ENCODE data around the gene MAX. TPM values are rescaled to one million over a fixed set of nuclear protein-coding genes. Genes with fewer than 3 reads are reported as not detected.

Gene MAX
- total RNA-seq, 1 experiment from 2014 or later: 68.9 TPM

GRCh38 chr14:65100922-65101541 is 1.3 kb downstream of the MAX start:
- DNase-seq: no peak
- TF ChIP-seq EZH2 (IDR thresholded peaks at IDR 0.05; ENCODE audit: low read length, unreplicated experiment) (no peak), EZH2phosphoT487 (IDR thresholded peaks at IDR 0.05; ENCODE audit: borderline replicate concordance, low read length) (no peak), CTCF (conservative IDR thresholded peaks at IDR 0.05; ENCODE audit: low read depth, low read length) (no peak)
- H3K36me3 ChIP-seq (ENCODE audit: low read depth, low read length): peaks cover 13% of the 10 kb centered on the region
- H3K9me3 ChIP-seq (ENCODE audit: low read length): no peaks in the 10 kb centered on the region
- peaks cover 55% of the 10 kb centered on the region for H3K79me2 ChIP-seq (ENCODE audit: low read length)
- H3K27me3 ChIP-seq (ENCODE audit: low read length): no peaks in the 10 kb centered on the region
- H3K4me2 ChIP-seq (ENCODE audit: low read length): peak overlapping the region; percentile 97
- no peaks in the 10 kb centered on the region for H3F3A ChIP-seq (ENCODE audit: low read length, unreplicated experiment)
- H3K9me2 ChIP-seq (replicated peaks; ENCODE audit: low read length): no peaks in the 10 kb centered on the region
- intact Hi-C loops (cut with micrococcal nuclease): loop anchor here (5.0 kb wide), 1 partner anchor 114 kb away; the partner anchor contains the start of gene FNTB
- H2AFZ ChIP-seq (ENCODE audit: low read length): no peak overlapping the region; the same call in 1 of the 2 replicates
- no peak for ATAC-seq
- H3K4me1 ChIP-seq (ENCODE audit: insufficient read depth, low read length): peaks cover 21% of the 10 kb centered on the region
- H3K4me3 ChIP-seq (ENCODE audit: low read length): peak overlapping the region; percentile 89
- H3K9ac ChIP-seq (ENCODE audit: low read length): peak overlapping the region; percentile 85; the same call in 1 of the 2 replicates
- TSS peak; percentile 58 for BruUV-seq (replicated peaks)
- CTCF ChIA-PET: no interaction called here
- 0 out of 2 replicates have a peak, but pooled peaks cover 5% of the 10 kb centered on the region for H4K20me1 ChIP-seq (ENCODE audit: low read length)
- no peak overlapping the region for H3K27ac ChIP-seq (ENCODE audit: low read length)
- POLR2A ChIA-PET (ENCODE audit: unreplicated experiment): no interaction called here

- H3K9me2 ChIP-seq (replicated peaks; ENCODE audit: low read length): no peaks in the 10 kb centered on the region
- no peaks in the 10 kb centered on the region for H3K27me3 ChIP-seq (ENCODE audit: low read length)
- no peak for ATAC-seq
- no peak overlapping the region for H3K27ac ChIP-seq (ENCODE audit: low read length)
- H3K4me1 ChIP-seq (ENCODE audit: insufficient read depth, low read length): peaks cover 20% of the 10 kb centered on the region
- no peak overlapping the region for H3K4me3 ChIP-seq (ENCODE audit: low read length)
- peak overlapping the region; percentile 30; the same call in 1 of the 2 replicates for H3K4me2 ChIP-seq (ENCODE audit: low read length)
- H3F3A ChIP-seq (ENCODE audit: low read length, unreplicated experiment): no peaks in the 10 kb centered on the region
- peaks cover 76% of the 10 kb centered on the region for H3K79me2 ChIP-seq (ENCODE audit: low read length)
- no peak overlapping the region for H3K9ac ChIP-seq (ENCODE audit: low read length)
- POLR2A ChIA-PET (ENCODE audit: unreplicated experiment): no interaction called here
- no peak for DNase-seq
- no TSS peak for BruUV-seq (replicated peaks)
- H4K20me1 ChIP-seq (ENCODE audit: low read length): 0 out of 2 replicates have a peak, but pooled peaks cover 5% of the 10 kb centered on the region
- no peak overlapping the region for H2AFZ ChIP-seq (ENCODE audit: low read length)
- no peak for TF ChIP-seq CTCF (conservative IDR thresholded peaks at IDR 0.05; ENCODE audit: low read depth, low read length)
- no peak for TF ChIP-seq EZH2 (IDR thresholded peaks at IDR 0.05; ENCODE audit: low read length, unreplicated experiment)
- no peak for TF ChIP-seq EZH2phosphoT487 (IDR thresholded peaks at IDR 0.05; ENCODE audit: borderline replicate concordance, low read length)
- peaks cover 31% of the 10 kb centered on the region for H3K36me3 ChIP-seq (ENCODE audit: low read depth, low read length)
- intact Hi-C loops (cut with micrococcal nuclease): no loop called here
- no peaks in the 10 kb centered on the region for H3K9me3 ChIP-seq (ENCODE audit: low read length)
- CTCF ChIA-PET: no interaction called here
Measured at GRCh38 chr14:65098586-65098985, 3.7 kb downstream of the MAX start.
